Mucosa of descending colon (tissue), 3 donors: ENCODE results near the gene CHD2. TPM values are rescaled to one million over a fixed set of nuclear protein-coding genes. Genes with fewer than 3 reads are reported as not detected.

ENCODE experiments used
- ATAC-seq: fragments of 200-7000 bp; cut with Tn5 transposase; one replicate; pipeline ENCODE4 v1.9.1; 2020; ENCODE audit warnings: mild to moderate bottlenecking, moderate library complexity
- DNase-seq, 3 donors: peaks; one replicate each; pipeline ENCODE4 v3.0.0-alpha.2; 2020
- H3K36me3 ChIP-seq: fragments of 200-600 bp; one replicate; pipeline ENCODE4 v1.8.0; 2021; ENCODE audit warnings: low read depth, mild to moderate bottlenecking
- H3K4me1 ChIP-seq: fragments of 200-600 bp; one replicate; pipeline ENCODE4 v1.8.0; 2021; ENCODE audit warnings: low read depth, mild to moderate bottlenecking
- H3K4me3 ChIP-seq: fragments of 200-600 bp; one replicate; pipeline ENCODE4 v1.8.0; 2021; ENCODE audit warnings: mild to moderate bottlenecking
- H3K9me3 ChIP-seq: fragments of 200-600 bp; one replicate; pipeline ENCODE4 v1.8.0; 2021; ENCODE audit warnings: mild to moderate bottlenecking
- intact Hi-C, 2 donors: fragments of 100-400 bp; cut with DNase I in 1 of 2; cut with micrococcal nuclease in 1 of 2; formaldehyde crosslinking; loops; one replicate each; pipeline versions ENCODE4 v1.11.0 to v1.11.1; 2022; cut with DNase I, micrococcal nuclease
- total RNA-seq, 3 donors: library from RNA; stranded (reverse); fragmentation: NEBNext Ultra II Directional in 2 of 3; extraction: Animal tissue kit (Norgen Biotek cat#: 25700) in 2 of 3; gene quantifications; one replicate each; pipeline versions ENCODE4 v1.2.1 to v1.2.4, GENCODE V29; 2021 to 2023
- TF ChIP-seq, protein P1 (sequence below): fragments of 200-600 bp; IDR thresholded peaks from one replicate; pipeline ENCODE4 v1.8.0; 2022; ENCODE audit warnings: antibody characterized with exemption, mild to moderate bottlenecking
- donor health status: DM: no; HTN: no; CAD: no; lungs with moderate emphysema.
- donor health status: DM: no; HTN: no; CAD: no.
- donor health status: DM: no; HTN: yes; CAD: no.

Gene CHD2
- total RNA-seq, 3 donors from 2014 or later: 86.2 to 128 (median 110) TPM

DNA sequence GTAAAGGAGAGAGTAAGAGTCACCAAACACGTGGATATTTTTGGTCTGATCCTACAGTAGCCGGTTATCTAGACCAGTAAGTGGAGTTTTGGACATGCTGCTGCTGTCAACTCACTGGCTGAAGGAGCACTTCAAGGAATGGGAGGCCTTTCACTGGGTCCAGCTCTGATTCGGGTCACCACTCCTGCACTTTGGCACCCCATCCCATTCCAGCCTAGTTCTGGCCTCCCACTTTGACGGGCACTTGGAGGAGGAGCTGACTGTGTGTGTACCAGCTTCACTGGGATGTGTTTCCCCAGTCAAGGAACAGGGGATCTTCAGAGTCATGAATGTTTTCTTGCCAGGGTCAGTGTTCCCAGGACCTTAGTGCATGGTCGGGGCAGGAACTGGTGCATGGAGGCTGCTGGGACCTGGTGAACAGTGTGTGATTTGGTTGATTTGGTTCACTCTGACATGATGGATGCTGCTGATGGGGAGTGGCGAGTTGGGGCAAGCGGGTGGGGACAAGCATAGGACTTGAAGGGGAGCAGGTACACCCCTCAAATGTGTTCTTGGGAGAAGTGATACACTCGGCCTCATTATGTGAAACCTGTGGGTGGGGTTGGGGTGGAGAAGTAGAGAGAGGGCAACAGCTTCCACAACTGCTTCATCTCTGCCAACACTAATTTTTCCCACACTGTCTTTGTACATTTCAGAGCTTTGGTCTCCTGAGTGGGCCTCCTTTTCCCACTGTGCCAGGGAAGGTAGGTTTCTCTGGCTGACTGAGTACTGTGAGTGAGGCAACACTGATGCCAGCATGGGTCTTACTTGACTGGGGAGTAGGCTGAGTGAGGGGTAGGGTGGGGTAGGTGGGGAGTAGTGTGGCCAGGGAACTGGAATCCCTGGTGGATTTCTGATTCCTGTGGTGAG lies 124.8 kb downstream of the CHD2 start:
- peaks cover 7% of the 10 kb centered on the region for H3K4me1 ChIP-seq
- H3K4me3 ChIP-seq: no peak overlapping the region
- DNase-seq (no peak), ATAC-seq (no peak)
- H3K9me3 ChIP-seq: no peaks in the 10 kb centered on the region
- intact Hi-C loops: no loop called here
- TF ChIP-seq, protein P1, sequence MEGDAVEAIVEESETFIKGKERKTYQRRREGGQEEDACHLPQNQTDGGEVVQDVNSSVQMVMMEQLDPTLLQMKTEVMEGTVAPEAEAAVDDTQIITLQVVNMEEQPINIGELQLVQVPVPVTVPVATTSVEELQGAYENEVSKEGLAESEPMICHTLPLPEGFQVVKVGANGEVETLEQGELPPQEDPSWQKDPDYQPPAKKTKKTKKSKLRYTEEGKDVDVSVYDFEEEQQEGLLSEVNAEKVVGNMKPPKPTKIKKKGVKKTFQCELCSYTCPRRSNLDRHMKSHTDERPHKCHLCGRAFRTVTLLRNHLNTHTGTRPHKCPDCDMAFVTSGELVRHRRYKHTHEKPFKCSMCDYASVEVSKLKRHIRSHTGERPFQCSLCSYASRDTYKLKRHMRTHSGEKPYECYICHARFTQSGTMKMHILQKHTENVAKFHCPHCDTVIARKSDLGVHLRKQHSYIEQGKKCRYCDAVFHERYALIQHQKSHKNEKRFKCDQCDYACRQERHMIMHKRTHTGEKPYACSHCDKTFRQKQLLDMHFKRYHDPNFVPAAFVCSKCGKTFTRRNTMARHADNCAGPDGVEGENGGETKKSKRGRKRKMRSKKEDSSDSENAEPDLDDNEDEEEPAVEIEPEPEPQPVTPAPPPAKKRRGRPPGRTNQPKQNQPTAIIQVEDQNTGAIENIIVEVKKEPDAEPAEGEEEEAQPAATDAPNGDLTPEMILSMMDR: no peak
- H3K36me3 ChIP-seq: peaks cover 15% of the 10 kb centered on the region

DNA sequence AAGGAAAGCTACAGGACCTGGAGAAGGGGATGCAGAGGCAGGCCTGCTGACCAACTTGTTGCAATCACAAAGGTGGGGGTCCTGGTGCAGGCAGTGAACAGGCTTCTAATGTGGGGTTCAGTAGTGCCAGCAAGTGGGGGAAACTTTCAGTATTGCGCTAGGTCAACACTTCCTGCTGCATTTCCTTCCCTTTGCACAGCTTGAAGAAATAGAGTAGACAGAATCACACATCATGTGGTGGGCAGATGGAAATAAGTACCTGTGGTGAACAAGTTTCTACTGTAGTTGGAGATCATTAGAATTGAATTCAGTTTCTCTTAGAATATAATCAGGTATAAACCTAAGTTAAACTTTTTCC lies 125.5 kb downstream of the CHD2 start:
- no peak for DNase-seq
- intact Hi-C loops: no loop called here
- Histone ChIP-seq H3K9me3 (no peaks in the 10 kb centered on the region), H3K4me3 (no peak overlapping the region), H3K4me1 (peaks cover 10% of the 10 kb centered on the region), H3K36me3 (peaks cover 10% of the 10 kb centered on the region)
- no peak for ATAC-seq
- TF ChIP-seq, protein P1: no peak

DNA sequence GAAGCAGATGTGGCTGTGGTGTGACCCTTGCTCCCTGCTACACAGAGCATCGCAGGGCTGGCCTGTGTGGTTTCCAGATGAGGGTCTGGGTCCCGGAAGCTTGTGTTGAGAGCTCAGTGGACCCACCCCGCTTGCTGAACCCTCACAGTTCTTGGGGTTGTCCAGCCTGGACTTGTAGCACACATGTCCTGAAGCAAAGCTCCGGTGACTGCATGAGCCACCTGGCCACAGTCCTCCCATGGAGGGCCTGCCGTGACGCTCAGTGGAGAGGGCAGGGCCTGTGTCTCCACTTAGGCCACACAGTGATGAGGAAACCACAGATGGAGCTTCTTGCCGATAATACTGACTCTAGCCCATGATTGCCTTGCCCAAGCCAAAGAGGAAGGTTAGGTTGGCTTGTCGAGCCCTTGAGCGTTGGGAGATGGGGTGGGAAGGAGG lies 126.3 kb downstream of the CHD2 start:
- ATAC-seq: no peak
- TF ChIP-seq, protein P1: no peak
- DNase-seq: no peak
- intact Hi-C loops: no loop called here
- Histone ChIP-seq H3K4me1 (peaks cover 10% of the 10 kb centered on the region), H3K4me3 (no peak overlapping the region), H3K9me3 (no peaks in the 10 kb centered on the region), H3K36me3 (peaks cover 10% of the 10 kb centered on the region)

DNA sequence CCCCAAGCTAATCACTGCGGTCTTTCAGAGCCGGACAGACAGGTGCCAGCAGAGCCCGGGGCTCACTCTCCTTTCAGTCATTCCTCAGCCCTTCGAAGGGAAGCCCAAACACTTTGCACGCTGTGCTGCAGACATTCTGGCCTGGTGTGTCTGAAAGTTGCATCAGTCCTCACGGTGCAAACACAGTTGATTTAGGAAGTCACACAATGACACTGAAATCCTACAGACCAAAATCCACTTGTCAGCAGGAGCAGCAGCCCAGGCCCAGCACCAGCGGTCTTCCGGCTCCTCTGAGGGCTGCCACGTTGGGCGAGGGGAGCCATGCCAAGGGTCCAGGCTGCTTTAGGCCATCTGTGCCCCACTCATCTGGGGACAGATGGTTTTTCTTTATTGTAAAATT lies 127.3 kb downstream of the CHD2 start:
- TF ChIP-seq, protein P1: no peak
- no peak overlapping the region for H3K4me3 ChIP-seq
- DNase-seq (no peak), ATAC-seq (no peak)
- peaks cover 4% of the 10 kb centered on the region for H3K36me3 ChIP-seq
- no peaks in the 10 kb centered on the region for H3K9me3 ChIP-seq
- peaks cover 10% of the 10 kb centered on the region for H3K4me1 ChIP-seq
- intact Hi-C loops: no loop called here

DNA sequence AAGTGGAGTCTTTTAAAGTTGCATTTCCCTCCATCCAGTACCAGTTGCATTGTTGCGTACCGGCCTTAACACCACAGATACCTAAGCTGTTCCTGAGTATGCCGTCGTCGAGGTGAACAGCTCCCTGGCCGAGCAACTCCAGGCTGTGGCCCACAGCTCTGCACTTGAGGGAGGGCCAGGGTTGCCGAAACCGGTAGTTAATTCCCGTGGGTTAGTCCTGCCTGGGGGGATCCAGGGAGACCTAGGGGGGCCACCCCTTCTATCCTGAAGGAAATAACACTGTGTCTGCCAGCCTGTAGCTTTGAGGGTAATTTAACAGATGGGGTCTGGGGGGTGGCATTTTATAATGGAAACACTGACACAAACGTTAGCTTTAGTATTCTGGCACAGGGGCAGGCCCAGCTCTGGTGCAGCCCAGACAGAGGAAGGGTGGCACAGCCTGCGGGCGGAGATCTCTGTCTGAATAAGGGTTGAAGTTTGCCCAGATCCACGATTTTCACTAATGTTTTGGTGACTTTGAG lies 128.0 kb downstream of the CHD2 start:
- no peak for DNase-seq
- Histone ChIP-seq H3K4me3 (no peak overlapping the region), H3K36me3 (no peaks in the 10 kb centered on the region), H3K9me3 (no peaks in the 10 kb centered on the region), H3K4me1 (peaks cover 10% of the 10 kb centered on the region)
- intact Hi-C loops: no loop called here
- no peak for ATAC-seq
- TF ChIP-seq, protein P1: no peak
